Endometrial microvascular endothelial cells (primary cell): Measurements from ENCODE around the gene CHD6. TPM values are rescaled to one million over a fixed set of nuclear protein-coding genes. Genes with fewer than 3 reads are reported as not detected.

Experiments
- in situ Hi-C: cut with HindIII; loops from 2 replicates; pipeline ENCODE4 v1.10.0; 2017; ENCODE audit warnings: low sequenced_read_pairs, low pct_unique_long_range_greater_than_20kb; ENCODE audit errors: inconsistent ontology term
- total RNA-seq: library from RNA; depleted of rRNA; stranded (reverse); fragments of >200 nt; gene quantifications from one replicate; pipeline ENCODE4 v1.2.3, GENCODE V29; 2015; ENCODE audit errors: inconsistent ontology term

The CHD6 gene, protein sequence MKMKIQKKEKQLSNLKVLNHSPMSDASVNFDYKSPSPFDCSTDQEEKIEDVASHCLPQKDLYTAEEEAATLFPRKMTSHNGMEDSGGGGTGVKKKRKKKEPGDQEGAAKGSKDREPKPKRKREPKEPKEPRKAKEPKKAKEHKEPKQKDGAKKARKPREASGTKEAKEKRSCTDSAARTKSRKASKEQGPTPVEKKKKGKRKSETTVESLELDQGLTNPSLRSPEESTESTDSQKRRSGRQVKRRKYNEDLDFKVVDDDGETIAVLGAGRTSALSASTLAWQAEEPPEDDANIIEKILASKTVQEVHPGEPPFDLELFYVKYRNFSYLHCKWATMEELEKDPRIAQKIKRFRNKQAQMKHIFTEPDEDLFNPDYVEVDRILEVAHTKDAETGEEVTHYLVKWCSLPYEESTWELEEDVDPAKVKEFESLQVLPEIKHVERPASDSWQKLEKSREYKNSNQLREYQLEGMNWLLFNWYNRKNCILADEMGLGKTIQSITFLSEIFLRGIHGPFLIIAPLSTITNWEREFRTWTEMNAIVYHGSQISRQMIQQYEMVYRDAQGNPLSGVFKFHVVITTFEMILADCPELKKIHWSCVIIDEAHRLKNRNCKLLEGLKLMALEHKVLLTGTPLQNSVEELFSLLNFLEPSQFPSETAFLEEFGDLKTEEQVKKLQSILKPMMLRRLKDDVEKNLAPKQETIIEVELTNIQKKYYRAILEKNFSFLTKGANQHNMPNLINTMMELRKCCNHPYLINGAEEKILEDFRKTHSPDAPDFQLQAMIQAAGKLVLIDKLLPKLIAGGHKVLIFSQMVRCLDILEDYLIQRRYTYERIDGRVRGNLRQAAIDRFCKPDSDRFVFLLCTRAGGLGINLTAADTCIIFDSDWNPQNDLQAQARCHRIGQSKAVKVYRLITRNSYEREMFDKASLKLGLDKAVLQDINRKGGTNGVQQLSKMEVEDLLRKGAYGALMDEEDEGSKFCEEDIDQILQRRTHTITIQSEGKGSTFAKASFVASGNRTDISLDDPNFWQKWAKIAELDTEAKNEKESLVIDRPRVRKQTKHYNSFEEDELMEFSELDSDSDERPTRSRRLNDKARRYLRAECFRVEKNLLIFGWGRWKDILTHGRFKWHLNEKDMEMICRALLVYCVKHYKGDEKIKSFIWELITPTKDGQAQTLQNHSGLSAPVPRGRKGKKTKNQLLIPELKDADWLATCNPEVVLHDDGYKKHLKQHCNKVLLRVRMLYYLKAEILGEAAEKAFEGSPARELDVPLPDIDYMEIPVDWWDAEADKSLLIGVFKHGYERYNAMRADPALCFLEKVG (N-terminal part only)
- 5.6 TPM for total RNA-seq

DNA sequence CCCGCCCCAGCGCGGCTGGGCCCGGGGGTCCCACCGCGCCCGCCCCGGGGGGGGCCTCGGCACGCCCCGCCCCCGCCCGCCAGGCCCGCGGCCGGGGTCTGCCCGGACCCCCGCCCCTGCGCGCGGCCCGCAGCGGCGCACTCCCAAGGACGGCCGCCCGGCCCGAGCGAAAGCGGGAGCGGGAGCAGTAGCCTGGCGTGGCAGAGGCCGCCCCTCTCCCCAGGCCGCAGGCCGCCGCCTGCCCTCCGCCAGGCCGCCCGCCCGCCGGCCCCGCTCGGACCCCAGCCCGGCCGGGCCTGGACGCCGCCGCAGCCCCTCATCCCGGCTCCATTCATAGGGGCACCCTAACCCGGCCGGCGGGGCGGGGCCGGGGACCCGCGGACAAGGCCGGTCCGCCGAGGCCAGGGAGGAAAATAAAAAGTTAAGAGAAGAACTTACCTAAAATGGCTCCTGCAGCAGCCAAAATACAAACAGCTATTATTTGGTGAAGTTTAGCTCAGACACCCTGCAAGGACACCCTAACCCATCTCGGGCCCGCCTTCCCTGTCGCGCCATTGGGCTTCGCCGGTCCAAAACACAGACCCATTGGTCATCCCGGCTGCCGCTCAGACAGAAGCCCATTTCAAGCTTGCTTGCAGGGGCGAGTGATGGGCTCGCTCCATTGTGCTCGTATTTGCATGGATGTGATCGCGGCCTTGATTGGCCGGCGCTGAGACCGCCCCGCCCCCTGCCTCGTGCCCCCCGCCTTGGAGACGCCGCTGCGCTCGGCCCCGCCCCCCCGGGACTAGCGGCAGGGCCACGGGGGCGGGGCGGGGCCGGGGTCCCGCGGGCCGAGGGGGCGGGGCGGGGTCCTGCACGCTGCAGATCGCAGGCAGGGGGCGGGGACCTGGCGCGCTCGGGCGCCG, at the start of gene CHD6:
CHD6 (minus strand) TSS at position 476 of the 905 bp plus-strand sequence. CDS start 67,040 bp downstream, outside the sequence.
- in situ Hi-C loops: no loop called here

DNA sequence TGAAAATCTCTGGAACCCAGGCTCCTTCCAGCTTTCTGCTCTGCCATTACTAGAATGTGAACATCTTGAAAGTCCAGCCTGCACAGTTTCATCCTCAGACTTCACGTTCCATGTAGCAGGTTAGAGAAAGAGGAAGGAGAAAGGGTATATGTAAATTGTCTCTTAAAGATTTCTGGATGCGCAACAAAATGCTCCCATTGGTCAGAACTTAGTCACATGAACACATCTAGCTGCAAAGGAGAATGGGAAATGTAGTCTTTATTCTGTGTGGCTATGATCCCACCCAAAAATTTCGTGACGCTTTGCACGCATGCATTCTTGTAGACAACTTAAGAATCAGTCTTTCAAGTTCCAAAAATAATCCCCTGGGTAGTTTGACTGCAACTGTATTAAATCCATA, 46.4 kb upstream of the CHD6 start:
- in situ Hi-C loops: no loop called here

DNA sequence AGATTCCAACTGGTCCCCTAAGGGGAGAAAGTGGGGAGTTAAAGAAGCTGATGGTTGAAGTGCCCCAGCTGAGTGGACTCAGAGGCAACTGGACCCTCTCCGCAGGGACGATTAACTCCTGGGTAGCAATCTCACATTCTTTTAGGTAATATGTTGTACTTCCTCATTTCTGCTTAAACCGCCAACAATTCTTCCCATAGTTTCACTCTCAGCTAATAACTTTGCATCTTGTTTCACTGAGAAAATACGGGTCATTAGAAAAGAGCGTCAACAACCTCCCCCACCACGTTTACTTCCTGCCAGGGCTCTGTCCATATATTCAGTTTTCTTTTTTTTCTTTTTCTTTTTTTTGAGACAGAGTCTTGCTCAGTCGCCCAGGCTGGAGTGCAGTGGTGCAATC, 39.5 kb upstream of the CHD6 start:
- in situ Hi-C loops: no loop called here

DNA sequence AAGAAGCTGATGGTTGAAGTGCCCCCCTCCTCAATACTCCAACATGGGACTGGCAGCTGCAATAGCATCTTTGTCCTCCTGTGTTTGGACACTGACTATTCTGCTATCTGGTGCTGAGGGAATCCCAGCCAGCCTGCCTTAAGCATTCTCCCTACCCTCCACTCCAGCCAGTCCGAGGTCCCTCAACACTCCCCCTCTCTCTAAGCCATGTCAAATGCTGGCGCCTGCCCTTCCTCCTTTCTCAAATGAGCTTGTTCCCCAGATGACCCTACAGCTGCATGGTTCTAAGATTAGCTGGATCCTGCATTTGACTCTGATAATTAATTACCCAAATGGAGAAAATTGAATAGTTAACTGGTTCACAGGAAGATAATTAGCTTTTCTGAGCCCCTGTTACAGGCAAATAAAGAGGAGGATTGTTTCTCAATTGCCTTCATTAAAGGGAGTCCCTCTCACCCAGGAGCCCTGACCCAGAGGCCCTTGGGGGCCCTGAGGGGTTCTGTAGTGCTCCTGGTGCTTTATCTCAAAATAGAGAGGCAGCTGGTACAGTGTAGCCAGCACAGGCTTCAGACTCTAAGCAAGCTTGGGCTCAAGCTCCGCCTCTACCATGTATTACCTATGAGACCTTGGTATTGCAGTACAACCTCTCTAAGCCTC, 37.9 kb upstream of the CHD6 start:
- in situ Hi-C loops: no loop called here

DNA sequence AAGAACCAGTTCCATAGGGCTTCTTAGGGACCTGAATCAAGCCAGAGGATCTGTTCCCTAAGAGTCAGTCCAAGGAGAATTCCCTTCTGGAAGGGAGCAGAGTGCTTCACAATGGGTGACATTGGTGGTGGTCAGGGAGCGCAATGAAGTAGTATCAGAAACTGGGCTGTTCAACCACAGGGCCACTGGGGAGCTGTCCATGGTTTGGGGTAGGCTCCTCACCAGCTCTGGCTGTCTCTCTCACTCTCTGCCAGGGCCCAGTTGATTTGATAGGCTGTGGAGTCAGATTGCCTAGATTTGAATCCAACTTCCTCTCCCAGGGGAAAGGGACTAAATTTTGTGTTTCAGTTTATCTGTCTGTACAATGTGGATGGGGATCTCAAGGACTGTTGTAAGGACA, 36.7 kb upstream of the CHD6 start:
- in situ Hi-C loops: no loop called here

DNA sequence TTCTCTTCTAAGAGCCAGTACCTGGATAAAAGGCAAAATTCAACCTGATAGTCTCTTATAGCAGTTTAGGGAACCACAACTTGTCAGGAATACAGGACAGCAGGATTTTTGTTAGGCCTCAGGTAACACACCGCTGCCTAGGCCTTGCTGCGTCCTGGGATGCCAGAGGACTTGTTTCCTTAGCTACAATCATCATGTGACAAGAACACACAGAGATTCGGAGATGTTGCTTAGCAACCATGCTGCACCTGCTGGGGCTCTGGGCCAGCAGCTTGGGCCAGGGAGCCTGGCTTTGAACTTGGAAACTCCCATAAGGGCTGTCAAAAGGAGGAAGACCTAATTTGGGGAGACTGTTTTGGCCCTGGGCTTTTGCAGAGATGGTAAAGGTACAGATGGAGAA, 36.1 kb upstream of the CHD6 start:
- in situ Hi-C loops: no loop called here

DNA sequence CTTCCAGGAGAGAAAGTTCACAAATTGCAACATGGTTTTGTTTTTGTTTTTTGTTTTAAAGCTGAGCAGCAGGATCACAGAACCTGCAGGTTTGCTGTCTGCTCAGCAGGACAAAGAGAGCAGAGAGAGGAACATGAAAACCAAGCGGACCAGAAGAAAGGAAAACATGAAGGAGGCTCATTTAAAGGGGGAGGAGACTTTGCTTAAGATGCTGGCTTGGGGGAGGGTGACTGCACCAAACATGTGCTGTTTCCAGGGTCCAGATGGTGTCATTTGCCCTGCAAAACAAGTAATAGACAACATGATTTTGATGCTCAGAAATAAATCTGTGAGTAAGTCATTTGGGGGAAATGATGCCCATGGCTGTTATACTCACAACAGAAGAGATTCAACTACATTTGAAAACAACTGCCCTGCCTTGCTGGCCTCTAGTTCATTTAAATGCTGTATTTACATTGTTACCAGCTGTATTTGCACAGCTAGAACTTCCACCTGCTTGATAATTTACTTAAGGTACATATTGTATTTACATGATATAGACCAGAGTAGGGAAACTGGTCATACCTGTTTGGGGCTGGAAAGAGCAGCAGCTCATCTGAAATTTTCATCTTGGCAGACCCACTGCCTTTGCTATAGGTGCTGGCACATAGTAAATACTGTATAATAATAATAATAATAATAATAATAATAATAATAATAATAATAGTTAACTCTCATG, 32.2 kb upstream of the CHD6 start:
- in situ Hi-C loops: no loop called here

DNA sequence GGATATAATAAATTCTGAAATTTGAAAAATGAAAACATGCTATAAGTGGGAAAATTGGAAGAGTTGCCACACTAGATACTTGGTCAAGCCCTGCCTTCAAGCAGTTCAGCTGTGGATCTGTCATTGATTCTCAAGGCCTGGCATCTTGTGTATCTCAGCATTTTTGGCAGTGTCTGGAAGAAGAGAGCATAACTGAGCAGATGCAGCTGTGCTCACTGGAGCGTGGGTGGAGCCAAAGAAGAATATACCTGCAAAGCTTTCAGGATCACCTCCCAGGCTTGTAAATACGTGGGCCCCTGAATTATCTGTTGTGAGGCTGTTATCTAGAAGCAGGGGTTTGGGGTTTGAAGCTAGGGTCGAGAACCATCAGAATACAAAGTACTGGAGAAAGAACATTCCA, 31.3 kb upstream of the CHD6 start:
- in situ Hi-C loops: no loop called here

DNA sequence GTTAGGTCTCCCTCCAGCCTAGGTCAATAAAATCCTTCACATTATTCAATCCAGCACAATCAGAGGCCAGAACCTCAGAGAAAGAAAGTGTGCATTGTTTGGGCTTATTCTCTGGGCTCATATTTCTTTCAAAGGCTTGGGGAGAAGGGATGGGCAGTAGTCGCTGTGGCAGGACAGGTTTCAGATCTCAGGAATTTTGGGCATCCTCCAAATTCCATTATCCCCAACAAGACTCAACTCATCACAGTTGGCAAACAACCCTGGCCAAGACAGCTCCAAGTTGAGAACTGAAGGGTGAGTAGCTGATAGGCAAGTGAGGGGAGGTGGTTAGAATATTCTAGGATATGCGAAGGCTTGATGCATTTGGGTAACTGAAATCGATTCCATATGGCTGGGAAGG, 27.2 kb upstream of the CHD6 start:
- in situ Hi-C loops: no loop called here

DNA sequence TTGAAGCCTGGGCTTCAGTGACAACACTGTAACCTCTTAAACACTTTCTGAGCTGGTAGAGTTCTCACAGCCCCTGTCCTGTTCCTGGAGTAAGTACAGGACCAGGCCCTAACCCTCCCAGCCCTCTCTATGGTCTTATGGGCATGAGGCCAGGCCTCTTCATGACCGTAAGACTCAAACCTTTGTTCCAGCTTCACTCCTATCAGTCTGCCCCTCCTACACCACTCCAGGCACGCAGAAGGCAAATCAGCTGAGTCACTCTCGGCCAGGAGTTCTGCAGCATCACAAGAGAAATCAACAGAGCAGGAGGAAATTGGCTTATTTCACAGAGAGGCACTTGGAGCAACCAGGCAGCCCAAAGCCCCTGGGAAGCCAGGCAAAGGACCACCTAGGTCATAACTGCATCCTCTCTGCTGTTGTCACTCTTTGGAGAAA, 25.3 kb upstream of the CHD6 start:
- in situ Hi-C loops: no loop called here

DNA sequence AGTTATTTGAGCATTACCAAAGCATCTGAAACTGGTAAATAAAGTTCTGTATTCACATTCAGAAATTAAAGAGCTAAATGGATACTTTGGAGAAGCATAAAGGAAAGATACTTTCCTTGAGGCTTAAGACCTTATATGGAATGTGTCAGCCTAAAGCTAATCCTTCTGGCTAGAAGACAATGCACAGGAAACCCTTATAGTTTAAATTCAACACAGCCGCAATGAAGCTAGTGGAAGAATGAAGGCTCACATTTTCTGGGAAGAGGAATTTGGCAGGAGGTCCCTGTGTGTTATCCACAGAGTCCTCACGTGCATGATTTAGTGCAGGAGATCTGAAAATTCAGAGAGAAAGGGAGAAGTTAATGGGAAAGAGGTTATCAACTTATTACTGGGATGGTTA, 21.5 kb upstream of the CHD6 start:
- in situ Hi-C loops: no loop called here

DNA sequence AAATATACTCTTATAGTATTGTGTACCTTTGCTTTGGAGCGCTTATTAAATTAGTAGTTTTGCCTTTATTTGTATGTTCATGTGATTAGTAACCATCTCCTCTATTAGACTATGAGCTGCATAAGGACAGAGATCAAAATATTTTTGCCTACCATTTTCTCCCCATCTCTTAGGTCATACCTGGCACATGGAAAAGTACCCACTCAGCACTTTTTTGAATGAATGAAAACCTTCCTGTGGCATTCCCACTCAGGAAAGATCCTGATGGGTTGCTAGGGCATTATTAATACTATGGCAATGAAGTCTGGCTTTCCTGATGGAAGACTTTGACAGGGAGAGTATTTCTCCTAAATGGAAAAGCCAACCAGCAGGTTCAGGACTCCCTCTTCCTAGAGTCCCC, 20.3 kb upstream of the CHD6 start:
- in situ Hi-C loops: no loop called here

DNA sequence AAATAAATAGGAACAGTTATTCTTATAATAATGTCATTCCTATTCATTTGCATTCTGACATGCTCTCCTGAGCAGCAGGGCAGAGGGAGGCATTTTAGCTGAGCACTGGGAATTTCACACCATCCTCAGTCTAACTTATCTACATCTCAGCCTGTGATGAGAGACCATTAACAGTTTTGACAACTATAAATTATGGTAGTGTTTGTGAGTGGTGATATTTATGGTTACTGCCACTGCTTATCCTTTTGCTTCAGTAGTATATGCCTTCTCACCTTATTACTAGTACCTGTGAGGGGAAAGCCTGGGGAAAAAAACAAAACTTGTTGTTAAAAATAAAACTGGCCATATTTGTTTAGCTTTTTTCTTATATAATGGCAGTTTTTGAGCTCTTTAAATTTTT, 17.0 kb upstream of the CHD6 start:
- in situ Hi-C loops: no loop called here

DNA sequence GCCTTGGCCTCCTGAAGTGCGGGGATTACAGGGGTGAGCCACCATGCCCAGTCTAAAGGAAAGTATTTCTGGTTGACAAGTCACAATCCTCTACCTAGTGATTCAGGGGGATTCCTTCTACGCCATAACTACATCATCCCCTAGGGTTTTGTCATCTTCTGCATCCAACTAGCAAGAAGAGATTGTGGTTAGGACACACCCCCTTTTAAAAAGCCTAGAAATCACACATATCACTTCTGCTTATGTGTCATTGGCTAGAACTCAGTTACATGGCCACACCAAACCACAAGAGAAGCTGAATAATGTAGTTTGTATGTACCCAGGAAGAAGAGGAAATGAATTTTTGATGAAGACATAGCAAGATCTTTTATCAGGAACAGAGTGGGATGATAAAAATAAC, 14.7 kb upstream of the CHD6 start:
- in situ Hi-C loops: no loop called here

DNA sequence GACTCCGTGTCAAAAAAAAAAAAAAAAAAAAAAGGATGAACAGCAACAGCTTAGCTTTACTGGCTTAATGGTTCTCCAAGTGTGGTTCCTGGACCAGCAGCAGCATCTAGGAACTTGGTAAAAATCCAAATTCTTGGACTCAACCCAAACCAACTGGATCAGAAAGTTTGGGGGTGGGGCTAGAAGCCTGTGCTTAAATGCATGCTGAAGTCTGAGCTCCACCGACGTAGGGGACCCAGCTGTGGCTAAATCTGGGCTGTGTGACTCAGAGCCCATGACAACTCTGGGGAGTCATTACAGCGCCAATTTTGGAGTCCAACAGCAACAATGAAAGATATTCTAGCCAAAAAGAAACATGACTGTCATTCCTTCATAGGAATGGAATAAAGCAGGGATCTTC, 13.6 kb upstream of the CHD6 start:
- in situ Hi-C loops: no loop called here

DNA sequence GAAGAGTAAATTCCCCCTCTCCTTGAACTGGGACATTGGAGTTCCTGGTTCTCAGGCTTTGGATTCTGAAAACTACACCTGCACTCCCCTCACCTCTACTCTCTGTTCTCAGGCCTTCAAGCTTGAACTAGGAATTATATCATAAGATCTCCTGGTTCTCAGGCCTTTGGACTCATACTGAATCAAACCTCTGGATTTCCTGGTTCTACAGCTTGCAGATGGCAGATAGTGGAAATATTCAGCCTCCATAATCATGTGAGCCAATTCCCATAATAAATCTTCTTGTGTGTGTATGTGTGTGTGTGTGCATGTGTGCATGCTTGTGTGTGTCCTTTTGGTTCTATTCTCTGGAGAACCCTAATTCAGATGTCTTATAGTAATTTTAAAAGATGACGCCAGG, 12.7 kb upstream of the CHD6 start:
- in situ Hi-C loops: no loop called here

DNA sequence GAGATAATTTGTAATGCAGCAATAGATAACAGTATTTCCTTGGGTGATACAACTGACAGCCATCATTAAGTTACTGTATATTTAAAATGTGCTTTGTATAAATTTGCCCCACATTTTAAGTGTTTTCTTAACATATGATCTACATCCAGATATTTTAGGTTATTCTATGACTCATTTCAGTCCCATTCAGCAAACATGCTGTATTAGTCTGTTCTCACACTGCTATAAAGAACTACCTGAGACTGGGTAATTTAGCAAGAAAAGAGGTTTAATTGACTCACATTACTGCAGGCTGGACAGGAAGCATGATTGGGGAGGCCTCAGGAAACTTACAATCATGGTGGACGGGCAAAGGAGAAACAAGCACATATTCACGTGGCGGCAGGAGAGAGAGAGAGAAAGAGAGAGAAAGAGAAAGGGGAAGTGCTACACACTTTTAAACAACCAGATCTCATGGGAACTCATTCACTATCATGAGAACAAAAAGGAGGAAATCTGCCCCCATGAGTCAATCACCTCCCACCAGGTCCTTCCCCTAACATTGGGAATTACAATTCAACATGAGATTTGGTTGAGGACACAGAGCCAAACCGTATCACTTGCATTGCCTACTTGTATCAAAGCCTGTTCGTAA, 9.6 kb upstream of the CHD6 start:
- in situ Hi-C loops: no loop called here
